Fibroblast of lung (primary cell): ENCODE measurements around the gene CLDN4.

Source experiments
- CTCF ChIP-seq, 2 donors: IDR thresholded peaks in 1 of 2; conservative IDR thresholded peaks in 1 of 2; 1 replicate in 1 of 2; 2 replicates in 1 of 2; pipeline ENCODE4 v1.5.1; 2011 to 2012; ENCODE audit warnings: low read length in 2 of 2, control low read depth in 1 of 2, inconsistent platforms in 1 of 2, low read depth in 1 of 2, mild to moderate bottlenecking in 1 of 2
- EZH2 ChIP-seq: IDR thresholded peaks from 2 replicates; pipeline ENCODE4 v1.5.1; 2012; ENCODE audit warnings: low read length, control low read depth, mild to moderate bottlenecking; ENCODE audit errors: missing control alignments

- no peak for TF ChIP-seq CTCF (conservative IDR thresholded peaks at IDR 0.05 in 1 of 2, IDR thresholded peaks at IDR 0.05 in 1 of 2; ENCODE audit: low read depth in 1 of 2, low read length in 2 of 2)
- TF ChIP-seq EZH2 = no peak
Observed at GRCh38 chr7:73839743-73840714, 9.2 kb downstream of the CLDN4 start.
